Adrenal gland (tissue), 12 donors: ENCODE results near the gene RSF1. TPM values are rescaled to one million over a fixed set of nuclear protein-coding genes. Genes with fewer than 3 reads are reported as not detected.
A peak's percentile ranks its signal among the peaks of the same experiment; 100 is the strongest.
"Not testable (repeated sequence)": the region's sequence is repeated elsewhere in the genome, so short reads cannot be mapped to it uniquely, and the experiment has no call there.

Experiments
- DNase-seq, 7 donors: peaks; one replicate each; pipeline ENCODE4 v3.0.0-alpha.2; 2019 to 2020
- H3K27ac ChIP-seq, 5 donors: fragments of 200-600 bp; sonication (generic) in 4 of 5; 1 replicate in 3 of 5; 2 replicates in 2 of 5; pipeline versions ENCODE4 v1.5.1 to v1.8.0; 2016 to 2020; ENCODE audit warnings: mild to moderate bottlenecking in 1 of 5
- H3K27me3 ChIP-seq: fragments of 200-600 bp; 2 replicates; pipeline ENCODE4 v1.8.0; 2021
- H3K36me3 ChIP-seq, 2 donors: fragments of 200-600 bp; replicated peaks in 1 of 2; 1 replicate in 1 of 2; 2 replicates in 1 of 2; pipeline versions ENCODE4 v1.5.1 to v1.8.0; 2018 to 2022
- H3K4me1 ChIP-seq, 2 donors: fragments of 200-600 bp; replicated peaks in 1 of 2; 1 replicate in 1 of 2; 2 replicates in 1 of 2; pipeline versions ENCODE4 v1.5.1 to v1.8.0; 2018 to 2021
- H3K4me3 ChIP-seq, 4 donors: fragments of 200-600 bp; sonication (generic) in 3 of 4; one replicate each; pipeline ENCODE4 v1.5.1; 2016 to 2018
- H3K9me3 ChIP-seq, 3 donors: fragments of 200-600 bp; sonication (generic) in 1 of 3; replicated peaks in 1 of 3; 1 replicate in 2 of 3; 2 replicates in 1 of 3; pipeline versions ENCODE4 v1.5.1 to v1.8.0; 2016 to 2021
- POLR2A ChIP-seq, 2 donors: fragments of 450-650 bp; IDR thresholded peaks; one replicate each; pipeline ENCODE4 v1.6.1; 2017; ENCODE audit warnings: antibody characterized with exemption in 2 of 2, mild to moderate bottlenecking in 2 of 2, moderate library complexity in 1 of 2
- WGBS, 4 donors: extraction: QIAGEN DNeasy Blood & Tissue Kit in 2 of 4; methylation state at CpG; one replicate each; pipeline versions ENCODE4 v1.1.5 to v1.1.7; 2013 to 2017; 5-methylcytosine and 5-hydroxymethylcytosine counted together
- intact Hi-C, 2 donors: fragments of 100-400 bp; cut with DNase I; formaldehyde crosslinking; loops; one replicate each; pipeline versions ENCODE4 v1.14.1 to v1.15.0; 2022 to 2023
- polyA plus RNA-seq, 3 donors: library from polyadenylated mRNA; stranded (reverse); fragments of 200-250 nt in 2 of 3; fragments of 350-450 nt in 1 of 3; fragmentation: Illumina TruSeq in 1 of 3; extraction: RNeasy Lipid Tissue Mini Kit (QIAGEN cat#74804) in 1 of 3; gene quantifications; one replicate each; pipeline ENCODE4 v1.2.3, GENCODE V29; 2013 to 2014
- total RNA-seq, 9 donors: library from RNA; depleted of rRNA in 4 of 9; stranded (reverse); fragments of >200 nt in 4 of 9; fragments of 120-200 nt in 1 of 9; fragmentation: NEBNext Ultra II Directional in 1 of 9; extraction: Animal tissue kit (Norgen Biotek cat#: 25700) in 1 of 9; gene quantifications; one replicate each; pipeline versions ENCODE4 v1.1.0 to v1.2.4, GENCODE V29; 2013 to 2023
- TF ChIP-seq, protein P1 (sequence below), 6 experiments: fragments of 450-650 bp in 4 of 6; fragments of 200-600 bp in 2 of 6; sonication (generic) in 1 of 6; IDR thresholded peaks; 1 replicate in 5 of 6; 2 replicates in 1 of 6; pipeline versions ENCODE4 v1.5.1 to v1.8.0; 2016 to 2021; ENCODE audit warnings: antibody characterized with exemption in 6 of 6, mild to moderate bottlenecking in 2 of 6, moderate library complexity in 1 of 6
- donor health status: healthy with polysubstance abuse.
- donor health status: Bipolar disorder and iron deficiency.
- donor health status: DM: yes; HTN: yes; CAD: no.
- donor health status: DM: no; HTN: no; CAD: no.
- donor health status: DM: no; HTN: no; CAD: no.
- donor health status: DM: yes; HTN: yes; CAD: no.

The RSF1 gene
- total and polyA plus RNA-seq, 12 donors: 12.7 to 108 (median 66.9) TPM

DNA sequence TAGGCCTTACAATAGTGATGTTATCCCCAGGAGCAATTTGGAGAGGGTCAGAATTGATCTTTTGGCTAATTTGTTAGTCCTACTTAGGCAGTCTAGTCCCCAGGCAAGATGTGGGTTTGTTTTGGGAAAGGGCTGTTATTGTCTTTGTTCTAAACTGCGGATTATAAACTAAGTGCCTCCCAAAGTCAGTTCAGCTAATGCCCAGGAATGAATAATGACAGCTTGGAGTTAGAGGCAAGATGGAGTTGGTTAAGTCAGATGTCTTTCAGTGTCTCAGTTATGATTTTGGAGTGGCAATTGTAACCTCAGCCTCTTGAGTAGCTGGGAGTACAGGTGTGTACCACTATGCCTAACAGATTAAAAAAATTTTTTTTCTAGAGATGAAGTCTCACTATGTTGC is 175.6 kb downstream of the RSF1 start:
- H3K4me3 ChIP-seq: no peak overlapping the region
- no peaks in the 10 kb centered on the region for H3K9me3 ChIP-seq
- no peak for TF ChIP-seq POLR2A (IDR thresholded peaks at IDR 0.05)
- TF ChIP-seq, protein P1, sequence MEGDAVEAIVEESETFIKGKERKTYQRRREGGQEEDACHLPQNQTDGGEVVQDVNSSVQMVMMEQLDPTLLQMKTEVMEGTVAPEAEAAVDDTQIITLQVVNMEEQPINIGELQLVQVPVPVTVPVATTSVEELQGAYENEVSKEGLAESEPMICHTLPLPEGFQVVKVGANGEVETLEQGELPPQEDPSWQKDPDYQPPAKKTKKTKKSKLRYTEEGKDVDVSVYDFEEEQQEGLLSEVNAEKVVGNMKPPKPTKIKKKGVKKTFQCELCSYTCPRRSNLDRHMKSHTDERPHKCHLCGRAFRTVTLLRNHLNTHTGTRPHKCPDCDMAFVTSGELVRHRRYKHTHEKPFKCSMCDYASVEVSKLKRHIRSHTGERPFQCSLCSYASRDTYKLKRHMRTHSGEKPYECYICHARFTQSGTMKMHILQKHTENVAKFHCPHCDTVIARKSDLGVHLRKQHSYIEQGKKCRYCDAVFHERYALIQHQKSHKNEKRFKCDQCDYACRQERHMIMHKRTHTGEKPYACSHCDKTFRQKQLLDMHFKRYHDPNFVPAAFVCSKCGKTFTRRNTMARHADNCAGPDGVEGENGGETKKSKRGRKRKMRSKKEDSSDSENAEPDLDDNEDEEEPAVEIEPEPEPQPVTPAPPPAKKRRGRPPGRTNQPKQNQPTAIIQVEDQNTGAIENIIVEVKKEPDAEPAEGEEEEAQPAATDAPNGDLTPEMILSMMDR (IDR thresholded peaks at IDR 0.05): no peak
- H3K36me3 ChIP-seq: no peaks in the 10 kb centered on the region
- no peak overlapping the region for H3K27ac ChIP-seq
- no peak for DNase-seq
- no peaks in the 10 kb centered on the region for H3K4me1 ChIP-seq
- intact Hi-C loops: no loop called here
- 60 to 84% (median 82%) methylated on average over 1 of the region's 1 CpG for WGBS, 4 donors
- H3K27me3 ChIP-seq: no peaks in the 10 kb centered on the region

DNA sequence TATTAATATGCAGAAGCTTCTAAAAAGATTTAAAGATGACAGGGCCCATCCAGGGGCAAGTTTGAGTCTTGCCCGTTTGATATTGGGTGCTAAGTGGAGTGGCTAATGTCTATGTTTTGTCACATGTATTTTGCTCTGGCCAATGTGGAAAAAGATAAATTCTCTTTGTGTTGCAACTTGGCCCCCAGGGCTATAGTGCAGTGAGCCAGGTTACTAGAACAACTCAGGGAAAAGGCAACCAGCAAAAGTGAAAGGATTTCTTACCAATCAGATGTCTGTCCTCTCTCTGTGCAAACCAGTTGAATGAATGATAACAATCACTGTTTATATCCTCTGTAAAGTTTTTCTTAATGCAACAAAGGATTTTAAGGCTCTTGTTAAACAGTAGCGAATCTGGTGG is 178.3 kb downstream of the RSF1 start:
- Histone ChIP-seq H3K4me3 (no peak overlapping the region), H3K4me1 (peaks cover 0 to 5% of the 10 kb centered on the region in 2 donors), H3K36me3 (no peaks in the 10 kb centered on the region), H3K27ac (no peak overlapping the region), H3K9me3 (no peaks in the 10 kb centered on the region), H3K27me3 (no peaks in the 10 kb centered on the region)
- intact Hi-C loops: no loop called here
- 68 to 79% (median 76%) methylated on average over 2 of the region's 2 CpGs for WGBS, 4 donors
- DNase-seq: no peak
- TF ChIP-seq, protein P1 (IDR thresholded peaks at IDR 0.05): no peak
- TF ChIP-seq POLR2A (IDR thresholded peaks at IDR 0.05): no peak

DNA sequence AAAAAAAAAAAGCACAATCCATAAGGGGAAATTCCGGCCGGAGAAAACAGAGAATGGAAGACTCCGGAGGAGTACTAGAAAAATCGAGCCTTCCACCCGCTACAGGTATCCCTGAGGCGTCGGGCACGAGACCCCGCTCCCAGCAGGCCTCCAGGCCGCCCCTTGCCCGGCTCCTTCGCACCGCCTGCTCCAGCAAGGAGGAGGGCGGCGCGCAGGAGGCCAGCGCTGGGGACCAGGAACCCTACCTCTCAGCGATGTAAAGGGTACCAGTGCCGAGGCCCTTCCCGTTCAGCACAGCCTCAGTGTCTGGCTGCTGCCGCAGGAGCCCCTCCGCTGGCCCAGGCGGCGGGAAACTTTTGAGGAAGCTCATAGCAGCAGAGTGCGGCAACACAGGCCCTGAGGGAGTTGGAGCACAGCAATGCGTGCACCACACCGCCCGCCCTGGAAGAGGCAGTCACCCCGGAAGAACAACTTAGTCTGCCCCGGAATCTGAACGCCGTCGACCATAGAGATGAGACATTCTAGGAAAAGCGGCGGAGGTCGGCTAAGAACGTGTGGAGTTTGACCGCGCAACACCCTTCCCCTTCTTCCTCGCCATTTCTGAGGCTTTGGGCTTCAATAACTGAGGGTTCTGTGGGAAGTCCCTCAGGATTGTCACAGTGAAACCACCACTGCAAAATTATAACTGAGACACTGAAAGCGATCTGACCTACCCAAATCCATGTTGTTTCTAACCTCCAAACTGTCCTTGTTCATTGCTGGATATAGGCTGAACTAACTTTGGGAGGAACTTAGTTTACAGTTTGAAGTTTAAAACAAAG is 183.0 kb downstream of the RSF1 start, which contains the start of gene CLNS1A:
TSS of gene CLNS1A (minus strand) at position 450 of the 821 bp plus-strand sequence. CDS start at position 370, 80 bp downstream.
- peak; percentile 83 to 94 (median 88) for DNase-seq
- H3K4me3 ChIP-seq: peak within 1 kb of the TSS; percentile 81 to 93 (median 88)
- WGBS, 4 donors: 0 to 1% (median 1%) methylated on average over 33 to 41 of the region's 41 CpGs
- no peaks in the 10 kb centered on the region for H3K27me3 ChIP-seq
- H3K27ac ChIP-seq: peak within 1 kb of the TSS; percentile 53 to 85 (median 82)
- no peaks in the 10 kb centered on the region for H3K36me3 ChIP-seq
- no peaks in the 10 kb centered on the region for H3K9me3 ChIP-seq
- peaks cover 9 to 34% of the 10 kb centered on the region in 2 donors for H3K4me1 ChIP-seq
- intact Hi-C loops: no loop called here
- TF ChIP-seq POLR2A (IDR thresholded peaks at IDR 0.05): peak; percentile 53 to 81
- TF ChIP-seq, protein P1 (IDR thresholded peaks at IDR 0.05): peak in 1 of 6 experiments; percentile 12

DNA sequence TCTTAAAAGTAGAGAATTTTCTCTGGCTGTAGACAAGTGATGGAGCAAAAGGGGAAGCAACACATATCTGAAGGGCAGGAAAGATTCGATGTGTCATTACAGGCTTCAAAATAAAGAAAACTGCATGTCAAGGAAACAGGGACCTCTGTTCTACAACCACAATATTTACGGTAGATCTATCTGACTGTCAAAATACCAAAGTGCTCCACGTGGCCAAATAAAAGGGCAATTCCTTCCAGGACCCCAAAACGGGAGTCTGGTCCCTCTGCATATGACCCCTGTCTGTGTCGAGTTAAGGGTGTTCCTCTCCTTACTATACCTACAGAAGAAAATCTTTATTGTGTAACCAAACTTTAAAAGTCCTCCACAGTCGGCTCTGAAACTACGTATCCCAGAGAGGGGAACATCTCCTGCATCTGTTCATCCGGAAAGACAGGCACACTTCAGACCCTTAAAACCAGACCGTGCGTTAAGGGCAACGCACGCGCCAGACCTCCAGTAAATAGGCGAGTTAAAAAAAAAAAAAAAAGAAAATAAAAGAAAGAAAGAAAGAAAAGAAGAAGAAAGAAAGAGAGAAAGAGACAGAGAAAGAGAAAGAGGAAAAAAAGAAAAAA is 183.7 kb downstream of the RSF1 start:
- Histone ChIP-seq H3K9me3 (no peaks in the 10 kb centered on the region), H3K27ac (peak overlapping the region in 2 of 5 donors; percentile 84 to 85), H3K36me3 (no peaks in the 10 kb centered on the region), H3K4me1 (peaks cover 9 to 41% of the 10 kb centered on the region in 2 donors), H3K4me3 (peak overlapping the region in 3 of 4 donors; percentile 81 to 93 (median 83)), H3K27me3 (no peaks in the 10 kb centered on the region)
- DNase-seq: no peak
- TF ChIP-seq POLR2A (IDR thresholded peaks at IDR 0.05): no peak
- TF ChIP-seq, protein P1 (IDR thresholded peaks at IDR 0.05): no peak
- intact Hi-C loops: no loop called here
- 1 to 3% (median 2%) methylated on average over 13 to 14 of the region's 14 CpGs for WGBS, 4 donors

DNA sequence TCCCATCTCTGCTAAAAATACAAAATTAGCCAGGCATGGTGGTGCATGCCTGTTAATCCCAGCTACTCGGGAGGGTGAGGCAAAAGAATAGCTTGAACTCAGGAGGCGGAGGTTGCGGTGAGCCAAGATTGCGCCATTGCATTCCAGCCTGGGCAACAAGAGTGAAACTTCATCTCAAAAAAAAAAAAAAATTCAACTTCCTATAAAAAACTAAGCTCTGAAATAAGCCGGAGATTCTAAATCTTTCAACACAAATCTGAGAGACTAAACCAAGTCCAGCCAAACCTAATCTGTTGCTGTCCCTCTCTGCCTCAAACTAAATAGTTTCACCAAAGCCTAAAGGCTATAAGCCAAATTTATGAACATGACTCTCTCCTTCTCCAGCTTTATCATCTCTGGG is 186.6 kb downstream of the RSF1 start:
- DNase-seq: peak in 3 of 7 donors; percentile 34 to 51 (median 45)
- H3K4me3 ChIP-seq, H3K9me3 ChIP-seq, intact Hi-C loops, H3K27me3 ChIP-seq, H3K36me3 ChIP-seq: not testable (repeated sequence)
- peak overlapping the region in 1 of 5 donors; percentile 9 for H3K27ac ChIP-seq
- H3K4me1 ChIP-seq: peaks cover 9 to 49% of the 10 kb centered on the region in 2 donors
- WGBS, 4 donors: 83 to 86% (median 84%) methylated on average over 5 of the region's 5 CpGs
